Prostate gland (tissue), 2 donors: ENCODE results near the gene COL1A2. TPM values are rescaled to one million over a fixed set of nuclear protein-coding genes. Genes with fewer than 3 reads are reported as not detected.

Source experiments
- DNase-seq: peaks from one replicate; pipeline ENCODE4 v3.0.0-alpha.2; 2019; ENCODE audit warnings: low spot score
- H3K27ac ChIP-seq, 2 donors: fragments of 200-600 bp; sonication (generic); 2 replicates each; pipeline ENCODE4 v1.5.1; 2017 to 2019
- H3K27me3 ChIP-seq: fragments of 200-600 bp; sonication (generic); replicated peaks from 2 replicates; pipeline ENCODE4 v1.5.1; 2019; ENCODE audit not compliant: insufficient read depth
- H3K36me3 ChIP-seq, 2 donors: fragments of 200-600 bp; sonication (generic); 1 replicate in 1 of 2; 2 replicates in 1 of 2; pipeline versions ENCODE4 v1.5.1 to v1.8.1; 2017 to 2019
- H3K4me1 ChIP-seq: fragments of 200-600 bp; sonication (generic); replicated peaks from 2 replicates; pipeline ENCODE4 v1.5.1; 2019
- H3K4me3 ChIP-seq, 2 donors: fragments of 200-600 bp; sonication (generic); 2 replicates each; pipeline ENCODE4 v1.5.1; 2017 to 2019
- H3K9me3 ChIP-seq: fragments of 200-600 bp; sonication (generic); 2 replicates; pipeline ENCODE4 v1.5.1; 2017
- CTCF ChIP-seq, 4 experiments: fragments of 200-600 bp in 2 of 4; fragments of 450-650 bp in 2 of 4; sonication (generic) in 2 of 4; IDR thresholded peaks; 1 replicate in 3 of 4; 2 replicates in 1 of 4; pipeline ENCODE4 v1.5.1; 2016 to 2019; ENCODE audit warnings: antibody characterized with exemption in 4 of 4, mild to moderate bottlenecking in 2 of 4, moderate library complexity in 2 of 4
- POLR2A ChIP-seq: fragments of 450-650 bp; IDR thresholded peaks from one replicate; pipeline ENCODE4 v1.6.1; 2016; ENCODE audit warnings: antibody characterized with exemption, mild to moderate bottlenecking
- POLR2AphosphoS5 ChIP-seq: sonication (generic); formaldehyde crosslinking; IDR thresholded peaks from one replicate; pipeline ENCODE4 v1.6.1; 2017; ENCODE audit warnings: antibody characterized with exemption
- WGBS: methylation state at CpG from one replicate; pipeline ENCODE4 v1.1.5; 2018; 5-methylcytosine and 5-hydroxymethylcytosine counted together
- intact Hi-C: fragments of 100-400 bp; cut with DNase I; formaldehyde crosslinking; loops from one replicate; pipeline ENCODE4 v1.14.2; 2022
- total RNA-seq, 2 donors: library from RNA; depleted of rRNA; stranded (reverse); fragments of >200 nt; gene quantifications; one replicate each; pipeline ENCODE4 v1.1.0, GENCODE V29; 2016

The COL1A2 gene
- total RNA-seq = 100 to 1,000 TPM in 1 of 2 donors, 10 to 100 TPM in 1; 51.2 to 805 TPM

DNA sequence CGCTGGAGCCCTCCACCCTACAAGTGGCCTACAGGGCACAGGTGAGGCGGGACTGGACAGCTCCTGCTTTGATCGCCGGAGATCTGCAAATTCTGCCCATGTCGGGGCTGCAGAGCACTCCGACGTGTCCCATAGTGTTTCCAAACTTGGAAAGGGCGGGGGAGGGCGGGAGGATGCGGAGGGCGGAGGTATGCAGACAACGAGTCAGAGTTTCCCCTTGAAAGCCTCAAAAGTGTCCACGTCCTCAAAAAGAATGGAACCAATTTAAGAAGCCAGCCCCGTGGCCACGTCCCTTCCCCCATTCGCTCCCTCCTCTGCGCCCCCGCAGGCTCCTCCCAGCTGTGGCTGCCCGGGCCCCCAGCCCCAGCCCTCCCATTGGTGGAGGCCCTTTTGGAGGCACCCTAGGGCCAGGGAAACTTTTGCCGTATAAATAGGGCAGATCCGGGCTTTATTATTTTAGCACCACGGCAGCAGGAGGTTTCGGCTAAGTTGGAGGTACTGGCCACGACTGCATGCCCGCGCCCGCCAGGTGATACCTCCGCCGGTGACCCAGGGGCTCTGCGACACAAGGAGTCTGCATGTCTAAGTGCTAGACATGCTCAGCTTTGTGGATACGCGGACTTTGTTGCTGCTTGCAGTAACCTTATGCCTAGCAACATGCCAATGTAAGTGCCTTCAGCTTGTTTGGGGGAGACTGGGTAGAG, at the start of gene COL1A2:
Gene COL1A2 (plus strand): TSS at position 459 of the 704 bp plus-strand sequence. CDS start 137 bp downstream, at position 596.
- intact Hi-C loops = loop anchor here (1.0 to 2.0 kb wide), 2 partner anchors 20 to 98 kb away; no protein-coding TSS in a partner anchor
- H3K27me3 ChIP-seq = no peaks in the 10 kb centered on the region
- peak within 1 kb of the TSS; percentile 23 to 29 for H3K4me3 ChIP-seq
- no peaks in the 10 kb centered on the region for H3K9me3 ChIP-seq
- TF ChIP-seq POLR2AphosphoS5 (peak; percentile 42), POLR2A (peak; percentile 9), CTCF (IDR thresholded peaks at IDR 0.05) (no peak)
- H3K27ac ChIP-seq = peak within 1 kb of the TSS; percentile 63 to 77
- no peak for DNase-seq
- 2% methylated on average over 32 of the region's 32 CpGs for WGBS
- no peaks in the 10 kb centered on the region for H3K4me1 ChIP-seq
- H3K36me3 ChIP-seq = no peaks in the 10 kb centered on the region

- H3K36me3 ChIP-seq = no peaks in the 10 kb centered on the region
- intact Hi-C loops = no loop called here
- H3K27me3 ChIP-seq = no peaks in the 10 kb centered on the region
- H3K27ac ChIP-seq = no peak overlapping the region
- TF ChIP-seq CTCF (IDR thresholded peaks at IDR 0.05) (no peak), POLR2A (no peak), POLR2AphosphoS5 (no peak)
- no peak for DNase-seq
- H3K9me3 ChIP-seq = no peaks in the 10 kb centered on the region
- no peaks in the 10 kb centered on the region for H3K4me1 ChIP-seq
- no peak overlapping the region for H3K4me3 ChIP-seq
These were observed 48.8 kb upstream of the COL1A2 start for GRCh38 chr7:94345907-94346306.

- DNase-seq = no peak
- Histone ChIP-seq H3K27me3 (no peaks in the 10 kb centered on the region), H3K36me3 (no peaks in the 10 kb centered on the region), H3K4me1 (no peaks in the 10 kb centered on the region), H3K27ac (peak overlapping the region in 1 of 2 donors; percentile 39), H3K9me3 (no peaks in the 10 kb centered on the region), H3K4me3 (no peak overlapping the region)
- intact Hi-C loops = no loop called here
- WGBS = 33% methylated on average over 3 of the region's 3 CpGs
- TF ChIP-seq CTCF (IDR thresholded peaks at IDR 0.05) (no peak), POLR2AphosphoS5 (no peak), POLR2A (no peak)
These were observed 46.6 kb upstream of the COL1A2 start for GRCh38 chr7:94348142-94348541.

- 17% methylated on average over 1 of the region's 1 CpG for WGBS
- DNase-seq = no peak
These were observed 44.0 kb upstream of the COL1A2 start for GRCh38 chr7:94350734-94351133.

More at GRCh38 chr7:94350734-94351133, 44.0 kb upstream of the COL1A2 start:
- no peak overlapping the region for H3K27ac ChIP-seq
- intact Hi-C loops = no loop called here
- TF ChIP-seq POLR2A = no peak
- TF ChIP-seq CTCF (IDR thresholded peaks at IDR 0.05) = no peak
- TF ChIP-seq POLR2AphosphoS5 = no peak
- H3K4me1 ChIP-seq = no peaks in the 10 kb centered on the region
- no peak overlapping the region for H3K4me3 ChIP-seq
- H3K27me3 ChIP-seq = no peaks in the 10 kb centered on the region
- H3K9me3 ChIP-seq = no peaks in the 10 kb centered on the region
- no peaks in the 10 kb centered on the region for H3K36me3 ChIP-seq
